ENCODE data around the gene ZFP92. TPM values are rescaled to one million over a fixed set of nuclear protein-coding genes. Genes with fewer than 3 reads are reported as not detected.

The ZFP92 gene
- total RNA-seq, 2 experiments from 2014 or later = 0.03 TPM; not detected in 1

DNA sequence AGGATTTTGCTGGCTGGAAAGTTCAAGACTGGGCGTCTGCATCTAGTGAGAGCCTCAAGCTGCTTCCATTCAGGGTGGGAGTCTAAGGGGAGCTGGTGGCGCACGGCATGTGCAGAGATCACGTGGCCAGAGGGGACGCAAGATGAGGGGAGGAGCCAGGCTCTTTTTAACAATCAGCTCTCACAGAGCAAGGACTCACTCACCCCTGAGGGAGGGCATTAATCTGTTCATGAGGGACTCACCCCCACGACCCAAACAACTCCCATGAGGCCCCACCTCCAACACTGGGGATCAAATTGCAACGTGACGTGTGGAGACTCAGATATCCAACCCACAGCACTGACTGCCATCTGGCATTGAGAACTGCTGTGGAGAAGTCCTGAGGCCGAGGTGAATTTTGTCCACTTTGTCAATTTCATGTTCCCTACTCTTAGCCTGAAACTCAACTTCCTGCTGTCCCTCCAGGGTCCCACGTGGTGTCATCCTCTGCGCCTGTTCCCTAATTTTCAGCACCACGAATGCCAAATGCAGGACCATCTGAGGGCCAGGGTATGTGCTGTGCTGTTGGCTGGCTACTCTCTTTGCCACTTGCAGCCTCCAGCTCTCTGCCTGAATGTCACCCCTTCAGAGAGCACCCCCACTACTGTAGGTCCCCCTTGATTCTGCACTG is 5.6 kb downstream of the ZFP92 start:
- intact Hi-C loops (cut with micrococcal nuclease; ENCODE audit: unreplicated experiment) = no loop called here
- H3K9me3 ChIP-seq (ENCODE audit: low read length) = no peaks in the 10 kb centered on the region
- BruUV-seq (replicated peaks) = no TSS peak
- no peaks in the 10 kb centered on the region for H3K36me3 ChIP-seq (ENCODE audit: insufficient read depth, low read length)
- no peak for TF ChIP-seq EZH2phosphoT487 (IDR thresholded peaks at IDR 0.05; ENCODE audit: borderline replicate concordance, low read depth, low read length)
- TF ChIP-seq, protein P1, sequence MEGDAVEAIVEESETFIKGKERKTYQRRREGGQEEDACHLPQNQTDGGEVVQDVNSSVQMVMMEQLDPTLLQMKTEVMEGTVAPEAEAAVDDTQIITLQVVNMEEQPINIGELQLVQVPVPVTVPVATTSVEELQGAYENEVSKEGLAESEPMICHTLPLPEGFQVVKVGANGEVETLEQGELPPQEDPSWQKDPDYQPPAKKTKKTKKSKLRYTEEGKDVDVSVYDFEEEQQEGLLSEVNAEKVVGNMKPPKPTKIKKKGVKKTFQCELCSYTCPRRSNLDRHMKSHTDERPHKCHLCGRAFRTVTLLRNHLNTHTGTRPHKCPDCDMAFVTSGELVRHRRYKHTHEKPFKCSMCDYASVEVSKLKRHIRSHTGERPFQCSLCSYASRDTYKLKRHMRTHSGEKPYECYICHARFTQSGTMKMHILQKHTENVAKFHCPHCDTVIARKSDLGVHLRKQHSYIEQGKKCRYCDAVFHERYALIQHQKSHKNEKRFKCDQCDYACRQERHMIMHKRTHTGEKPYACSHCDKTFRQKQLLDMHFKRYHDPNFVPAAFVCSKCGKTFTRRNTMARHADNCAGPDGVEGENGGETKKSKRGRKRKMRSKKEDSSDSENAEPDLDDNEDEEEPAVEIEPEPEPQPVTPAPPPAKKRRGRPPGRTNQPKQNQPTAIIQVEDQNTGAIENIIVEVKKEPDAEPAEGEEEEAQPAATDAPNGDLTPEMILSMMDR (conservative IDR thresholded peaks at IDR 0.05; ENCODE audit: low read length) = no peak
- peaks cover 3% of the 10 kb centered on the region for H3K4me1 ChIP-seq (ENCODE audit: insufficient read depth, low read length, poor library complexity, severe bottlenecking)
- no peak overlapping the region for H3K4me2 ChIP-seq (ENCODE audit: low read length)
- H4K20me1 ChIP-seq (ENCODE audit: insufficient read depth, low read length) = no peaks in the 10 kb centered on the region
- no peaks in the 10 kb centered on the region for H3K79me2 ChIP-seq (ENCODE audit: insufficient read depth, low read depth, low read length)
- POLR2A ChIA-PET = no interaction called here
- no peak for DNase-seq (ENCODE audit: low spot score)
- no peaks in the 10 kb centered on the region for H3K9me2 ChIP-seq (ENCODE audit: insufficient read depth, low read length)
- H3K27ac ChIP-seq (ENCODE audit: low read depth, low read length, poor library complexity, severe bottlenecking) = no peak overlapping the region
- CTCF ChIA-PET (ENCODE audit: unreplicated experiment) = no interaction called here
- H2AFZ ChIP-seq (ENCODE audit: low read length) = no peak overlapping the region
- no peak overlapping the region for H3K4me3 ChIP-seq (ENCODE audit: low read depth, low read length, poor library complexity, severe bottlenecking)

DNA sequence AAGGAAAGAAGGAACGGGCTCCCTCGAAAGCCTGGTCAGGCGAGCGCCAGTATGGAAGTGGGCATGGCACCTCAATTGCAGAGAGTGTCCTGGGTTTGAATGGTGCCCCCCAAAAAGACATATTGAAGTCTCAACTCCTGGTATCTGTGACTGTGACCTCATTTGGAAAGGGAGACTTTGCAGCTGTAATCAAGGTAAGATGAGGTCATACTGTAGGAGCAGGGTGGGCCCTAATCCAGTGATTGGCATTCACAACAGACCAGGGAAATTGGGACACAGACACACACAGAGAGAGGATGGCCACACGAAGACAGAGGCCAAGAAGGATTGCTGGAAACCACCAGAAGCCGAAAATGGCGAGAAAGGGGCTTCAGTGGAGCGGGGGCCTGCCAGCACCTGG is 6.4 kb downstream of the ZFP92 start:
- no peak overlapping the region for H3K4me2 ChIP-seq (ENCODE audit: low read length)
- BruUV-seq (replicated peaks) = no TSS peak
- H3K9me2 ChIP-seq (ENCODE audit: insufficient read depth, low read length) = no peaks in the 10 kb centered on the region
- H3K27ac ChIP-seq (ENCODE audit: low read depth, low read length, poor library complexity, severe bottlenecking) = no peak overlapping the region
- no peak for DNase-seq (ENCODE audit: low spot score)
- no peak overlapping the region for H2AFZ ChIP-seq (ENCODE audit: low read length)
- H3K4me1 ChIP-seq (ENCODE audit: insufficient read depth, low read length, poor library complexity, severe bottlenecking) = no peaks in the 10 kb centered on the region
- ChIA-PET POLR2A (no interaction called here), CTCF (ENCODE audit: unreplicated experiment) (no interaction called here)
- H3K4me3 ChIP-seq (ENCODE audit: low read depth, low read length, poor library complexity, severe bottlenecking) = no peak overlapping the region
- no peaks in the 10 kb centered on the region for H3K79me2 ChIP-seq (ENCODE audit: insufficient read depth, low read depth, low read length)
- H3K36me3 ChIP-seq (ENCODE audit: insufficient read depth, low read length) = no peaks in the 10 kb centered on the region
- intact Hi-C loops (cut with micrococcal nuclease; ENCODE audit: unreplicated experiment) = no loop called here
- TF ChIP-seq EZH2phosphoT487 (IDR thresholded peaks at IDR 0.05; ENCODE audit: borderline replicate concordance, low read depth, low read length) = no peak
- TF ChIP-seq, protein P1 (conservative IDR thresholded peaks at IDR 0.05; ENCODE audit: low read length) = no peak
- H3K9me3 ChIP-seq (ENCODE audit: low read length) = no peaks in the 10 kb centered on the region
- H4K20me1 ChIP-seq (ENCODE audit: insufficient read depth, low read length) = no peaks in the 10 kb centered on the region

DNA sequence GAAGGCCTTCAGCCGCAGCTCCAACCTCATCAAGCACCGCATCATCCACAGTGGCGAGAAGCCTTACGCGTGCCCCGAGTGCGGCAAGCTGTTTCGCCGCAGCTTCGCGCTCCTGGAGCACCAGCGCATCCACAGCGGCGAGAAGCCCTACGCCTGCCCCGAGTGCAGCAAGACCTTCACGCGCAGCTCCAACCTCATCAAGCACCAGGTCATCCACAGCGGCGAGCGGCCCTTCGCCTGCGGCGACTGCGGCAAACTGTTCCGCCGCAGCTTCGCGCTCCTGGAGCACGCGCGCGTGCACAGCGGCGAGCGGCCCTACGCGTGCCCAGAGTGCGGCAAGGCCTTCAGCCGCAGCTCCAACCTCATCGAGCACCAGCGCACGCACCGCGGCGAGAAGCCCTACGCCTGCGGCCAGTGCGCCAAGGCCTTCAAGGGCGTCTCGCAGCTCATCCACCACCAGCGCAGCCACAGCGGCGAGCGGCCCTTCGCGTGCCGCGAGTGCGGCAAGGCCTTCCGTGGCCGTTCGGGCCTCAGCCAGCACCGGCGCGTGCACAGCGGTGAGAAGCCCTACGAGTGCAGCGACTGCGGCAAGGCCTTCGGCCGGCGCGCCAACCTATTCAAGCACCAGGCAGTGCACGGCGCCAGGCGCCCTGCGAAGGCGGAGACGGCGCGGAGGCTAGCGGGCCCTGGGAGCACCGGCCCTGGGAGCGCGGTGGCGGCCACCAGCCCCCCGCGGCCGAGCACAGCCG is 9.8 kb downstream of the ZFP92 start:
- BruUV-seq (replicated peaks) = no TSS peak
- Histone ChIP-seq H3K9me3 (ENCODE audit: low read length) (no peaks in the 10 kb centered on the region), H3K9me2 (ENCODE audit: insufficient read depth, low read length) (no peaks in the 10 kb centered on the region), H3K27ac (ENCODE audit: low read depth, low read length, poor library complexity, severe bottlenecking) (no peak overlapping the region), H3K79me2 (ENCODE audit: insufficient read depth, low read depth, low read length) (no peaks in the 10 kb centered on the region), H4K20me1 (ENCODE audit: insufficient read depth, low read length) (no peaks in the 10 kb centered on the region), H2AFZ (ENCODE audit: low read length) (no peak overlapping the region), H3K4me3 (ENCODE audit: low read depth, low read length, poor library complexity, severe bottlenecking) (no peak overlapping the region), H3K4me1 (ENCODE audit: insufficient read depth, low read length, poor library complexity, severe bottlenecking) (no peaks in the 10 kb centered on the region), H3K4me2 (ENCODE audit: low read length) (no peak overlapping the region), H3K36me3 (ENCODE audit: insufficient read depth, low read length) (no peaks in the 10 kb centered on the region)
- ChIA-PET CTCF (ENCODE audit: unreplicated experiment) (no interaction called here), POLR2A (interaction anchor here (0.5 kb wide), 1 partner anchor 390 kb away, joined by 4 read pairs; no protein-coding TSS in a partner anchor)
- no peak for DNase-seq (ENCODE audit: low spot score)
- TF ChIP-seq, protein P1 (conservative IDR thresholded peaks at IDR 0.05; ENCODE audit: low read length) = no peak
- TF ChIP-seq EZH2phosphoT487 (IDR thresholded peaks at IDR 0.05; ENCODE audit: borderline replicate concordance, low read depth, low read length) = no peak
- intact Hi-C loops (cut with micrococcal nuclease; ENCODE audit: unreplicated experiment) = no loop called here
